ENCODE results near the gene SLC39A5.
A peak's percentile ranks its signal among the peaks of the same experiment; 100 is the strongest.

SLC39A5 gene

GRCh38 chr12:56213878-56214277, 16.0 kb upstream of the SLC39A5 start:
- no peak overlapping the region for H3K9ac ChIP-seq (ENCODE audit: low read length in 2 of 2)
- no peaks in the 10 kb centered on the region for H3K9me3 ChIP-seq (ENCODE audit: control insufficient read depth in 2 of 2, low read length in 2 of 2)
- no peak overlapping the region for H3K27ac ChIP-seq (ENCODE audit: low read length)
- H3K36me3 ChIP-seq (ENCODE audit: control insufficient read depth in 2 of 2, insufficient read depth in 2 of 2, low read length in 2 of 2) = peaks cover 48 to 49% of the 10 kb centered on the region in 2 donors
- H3K4me3 ChIP-seq (ENCODE audit: low read length in 2 of 2) = no peak overlapping the region
- H3K4me1 ChIP-seq (ENCODE audit: control insufficient read depth, insufficient read depth, low read length) = no peaks in the 10 kb centered on the region
- no peaks in the 10 kb centered on the region for H3K27me3 ChIP-seq (ENCODE audit: control insufficient read depth in 1 of 2, insufficient read depth in 2 of 2, low read length in 2 of 2)

DNA sequence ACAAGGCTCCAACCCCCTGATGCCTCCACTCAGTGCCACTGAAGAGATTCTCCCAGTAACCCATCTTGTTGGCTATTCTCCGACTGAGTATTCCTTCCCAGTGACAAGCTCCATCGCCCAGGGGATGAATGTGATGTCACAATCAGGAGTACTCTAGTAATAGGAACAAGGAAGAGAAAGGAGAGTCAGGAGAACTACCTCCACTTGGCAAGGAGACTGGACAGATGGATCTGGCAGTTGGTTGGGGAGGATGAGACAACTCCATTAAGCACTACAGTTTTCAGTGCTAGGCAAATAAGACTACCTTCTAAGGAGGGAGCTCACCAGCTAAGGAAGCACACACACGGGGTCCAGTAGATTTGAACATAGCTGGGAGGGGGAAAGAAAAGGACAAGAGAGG, 13.4 kb upstream of the SLC39A5 start:
- H3K4me3 ChIP-seq (ENCODE audit: low read length in 2 of 2) = no peak overlapping the region
- H3K9me3 ChIP-seq (ENCODE audit: control insufficient read depth in 2 of 2, low read length in 2 of 2) = no peaks in the 10 kb centered on the region
- H3K36me3 ChIP-seq (ENCODE audit: control insufficient read depth in 2 of 2, insufficient read depth in 2 of 2, low read length in 2 of 2) = peaks cover 37% of the 10 kb centered on the region in 2 donors
- no peaks in the 10 kb centered on the region for H3K27me3 ChIP-seq (ENCODE audit: control insufficient read depth in 1 of 2, insufficient read depth in 2 of 2, low read length in 2 of 2)
- no peak overlapping the region for H3K27ac ChIP-seq (ENCODE audit: low read length)
- peaks cover 17% of the 10 kb centered on the region for H3K4me1 ChIP-seq (ENCODE audit: control insufficient read depth, insufficient read depth, low read length)
- H3K9ac ChIP-seq (ENCODE audit: low read length in 2 of 2) = peak overlapping the region in 1 of 2 donors; percentile 5

DNA sequence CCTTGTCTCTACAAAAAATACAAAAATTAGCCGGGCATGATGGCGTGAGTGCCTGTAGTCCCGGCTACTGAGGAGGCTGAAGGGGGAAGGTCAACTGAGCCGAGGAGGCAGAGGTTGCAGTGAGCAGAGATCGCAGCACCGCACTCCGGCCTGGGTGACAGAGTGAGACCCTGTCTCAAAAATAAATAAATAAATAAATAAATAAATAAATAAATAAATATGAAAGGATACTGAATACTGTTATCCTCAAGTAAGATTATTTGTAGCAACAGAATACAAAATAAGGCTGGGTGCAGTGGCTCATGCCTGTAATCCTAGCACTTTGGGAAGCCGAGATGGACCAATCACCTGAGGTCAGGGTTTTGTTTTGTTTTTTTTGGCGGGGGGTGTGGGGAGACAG, 10.0 kb upstream of the SLC39A5 start:
- peaks cover 41% of the 10 kb centered on the region for H3K4me1 ChIP-seq (ENCODE audit: control insufficient read depth, insufficient read depth, low read length)
- peaks cover 11 to 12% of the 10 kb centered on the region in 2 donors for H3K36me3 ChIP-seq (ENCODE audit: control insufficient read depth in 2 of 2, insufficient read depth in 2 of 2, low read length in 2 of 2)
- no peak overlapping the region for H3K27ac ChIP-seq (ENCODE audit: low read length)
- no peaks in the 10 kb centered on the region for H3K9me3 ChIP-seq (ENCODE audit: control insufficient read depth in 2 of 2, low read length in 2 of 2)
- no peak overlapping the region for H3K9ac ChIP-seq (ENCODE audit: low read length in 2 of 2)
- no peak overlapping the region for H3K4me3 ChIP-seq (ENCODE audit: low read length in 2 of 2)
- no peaks in the 10 kb centered on the region for H3K27me3 ChIP-seq (ENCODE audit: control insufficient read depth in 1 of 2, insufficient read depth in 2 of 2, low read length in 2 of 2)

DNA sequence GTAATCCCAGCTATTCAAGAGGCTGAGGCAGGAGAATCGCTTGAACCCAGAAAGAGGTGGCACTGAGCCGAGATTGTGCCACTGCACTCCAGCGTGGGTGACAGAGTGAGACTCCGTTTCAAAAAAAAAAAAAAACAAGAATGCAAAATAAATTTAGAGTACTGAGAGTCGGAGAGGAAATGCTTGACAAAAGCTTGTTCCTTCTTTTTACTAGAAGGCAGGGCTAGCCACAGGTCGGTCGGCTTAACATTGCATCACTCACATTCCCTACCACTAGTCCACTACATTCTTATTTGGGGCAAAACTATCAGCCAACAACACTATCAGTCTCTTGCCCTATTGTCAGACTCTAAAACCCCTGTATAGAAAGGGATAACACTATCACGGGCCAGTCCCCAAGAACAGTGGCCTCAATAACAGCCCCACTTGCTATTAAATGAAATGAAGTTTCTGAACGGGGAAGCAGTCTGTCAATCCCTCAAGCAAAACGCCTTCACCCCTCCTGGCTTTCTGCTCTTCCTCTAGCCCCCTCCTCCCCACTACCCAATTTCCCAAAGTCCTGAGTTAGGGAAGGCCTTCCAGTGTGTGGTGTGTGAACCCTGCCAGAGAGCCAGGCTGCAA, 9.1 kb upstream of the SLC39A5 start:
- Histone ChIP-seq H3K9me3 (ENCODE audit: control insufficient read depth in 2 of 2, low read length in 2 of 2) (no peaks in the 10 kb centered on the region), H3K9ac (ENCODE audit: low read length in 2 of 2) (peak overlapping the region; percentile 92 to 93), H3K27me3 (ENCODE audit: control insufficient read depth in 1 of 2, insufficient read depth in 2 of 2, low read length in 2 of 2) (no peaks in the 10 kb centered on the region), H3K4me3 (ENCODE audit: low read length in 2 of 2) (peak overlapping the region; percentile 85 to 87), H3K27ac (ENCODE audit: low read length) (peak overlapping the region; percentile 97), H3K4me1 (ENCODE audit: control insufficient read depth, insufficient read depth, low read length) (peaks cover 46% of the 10 kb centered on the region), H3K36me3 (ENCODE audit: control insufficient read depth in 2 of 2, insufficient read depth in 2 of 2, low read length in 2 of 2) (peaks cover 5 to 12% of the 10 kb centered on the region in 2 donors)

DNA sequence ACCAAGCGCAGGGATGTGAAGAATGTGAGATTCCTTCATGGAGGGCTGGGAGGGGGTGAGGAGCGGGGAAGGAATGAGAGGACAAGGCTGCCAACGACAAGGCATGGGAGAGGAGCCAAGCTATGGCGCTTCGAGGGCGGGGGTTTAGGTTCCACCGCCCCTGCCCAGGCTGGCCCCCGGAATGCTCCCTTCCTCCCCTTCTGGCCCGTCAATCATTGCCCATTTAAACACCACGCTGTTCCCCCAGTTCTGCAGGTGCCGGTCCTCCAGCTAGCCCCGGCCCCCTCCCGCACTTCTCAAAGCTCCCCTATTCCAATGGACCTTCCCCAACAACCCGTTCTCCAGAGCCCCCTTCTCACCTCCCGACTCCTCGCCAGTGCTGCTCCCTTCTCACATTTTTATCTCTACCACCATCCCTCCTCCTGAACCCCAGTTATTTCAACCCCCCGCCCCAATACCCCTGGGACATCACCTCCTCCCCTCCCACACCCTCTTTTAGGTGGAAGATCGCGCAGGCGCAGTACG, 8.6 kb upstream of the SLC39A5 start:
- no peaks in the 10 kb centered on the region for H3K9me3 ChIP-seq (ENCODE audit: control insufficient read depth in 2 of 2, low read length in 2 of 2)
- peaks cover 4 to 11% of the 10 kb centered on the region in 2 donors for H3K36me3 ChIP-seq (ENCODE audit: control insufficient read depth in 2 of 2, insufficient read depth in 2 of 2, low read length in 2 of 2)
- H3K4me1 ChIP-seq (ENCODE audit: control insufficient read depth, insufficient read depth, low read length) = peaks cover 46% of the 10 kb centered on the region
- H3K4me3 ChIP-seq (ENCODE audit: low read length in 2 of 2) = peak overlapping the region; percentile 85 to 87
- peak overlapping the region; percentile 97 for H3K27ac ChIP-seq (ENCODE audit: low read length)
- H3K9ac ChIP-seq (ENCODE audit: low read length in 2 of 2) = peak overlapping the region; percentile 92 to 93
- H3K27me3 ChIP-seq (ENCODE audit: control insufficient read depth in 1 of 2, insufficient read depth in 2 of 2, low read length in 2 of 2) = no peaks in the 10 kb centered on the region

DNA sequence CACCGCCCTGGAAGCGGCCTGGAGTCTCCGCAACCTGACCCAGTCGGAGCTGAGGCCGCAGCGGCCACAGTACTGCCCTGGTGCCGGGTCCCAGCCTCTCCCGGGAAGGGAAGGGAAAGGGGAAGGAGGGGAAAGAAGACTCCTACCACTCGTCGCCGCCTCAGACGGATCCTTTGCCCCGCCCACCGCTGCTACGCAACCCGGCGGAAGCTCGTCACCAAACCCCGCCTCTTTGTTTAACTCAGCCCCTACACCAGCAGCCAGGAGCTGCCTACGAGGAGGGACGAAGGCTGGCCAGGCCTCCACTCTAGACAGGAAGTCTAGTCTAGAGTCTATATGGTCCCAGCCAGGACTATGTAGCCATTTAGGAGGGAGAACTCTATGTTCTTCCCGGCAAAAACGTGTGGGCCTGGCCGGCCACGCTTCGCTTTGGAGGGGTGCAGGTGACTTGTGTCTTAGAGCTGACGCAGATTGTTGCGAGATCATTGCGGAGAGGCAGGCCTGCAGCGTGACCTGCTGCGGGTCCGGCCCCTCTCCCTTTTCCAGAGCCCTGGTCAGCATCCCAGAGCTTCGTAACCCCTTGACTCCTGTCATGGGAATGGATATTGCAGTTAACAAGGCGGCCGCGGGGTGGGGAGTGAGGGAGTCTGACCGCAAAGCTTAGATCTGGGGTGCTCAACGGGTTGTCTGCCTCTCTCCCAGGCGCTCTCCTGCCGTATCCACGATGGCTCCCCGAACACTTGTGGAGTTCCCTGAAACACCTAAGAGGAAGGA, 7.9 kb upstream of the SLC39A5 start, which contains the start of gene RNF41:
RNF41 (minus strand) TSS at position 166 of the 774 bp plus-strand sequence. CDS start 7,875 bp downstream, outside the sequence.
- no peaks in the 10 kb centered on the region for H3K27me3 ChIP-seq (ENCODE audit: control insufficient read depth in 1 of 2, insufficient read depth in 2 of 2, low read length in 2 of 2)
- H3K36me3 ChIP-seq (ENCODE audit: control insufficient read depth in 2 of 2, insufficient read depth in 2 of 2, low read length in 2 of 2) = peaks cover 0 to 7% of the 10 kb centered on the region in 2 donors
- peak within 1 kb of the TSS; percentile 92 to 93 for H3K9ac ChIP-seq (ENCODE audit: low read length in 2 of 2)
- peaks cover 46% of the 10 kb centered on the region for H3K4me1 ChIP-seq (ENCODE audit: control insufficient read depth, insufficient read depth, low read length)
- peak within 1 kb of the TSS; percentile 85 to 87 for H3K4me3 ChIP-seq (ENCODE audit: low read length in 2 of 2)
- peak within 1 kb of the TSS; percentile 97 for H3K27ac ChIP-seq (ENCODE audit: low read length)
- H3K9me3 ChIP-seq (ENCODE audit: control insufficient read depth in 2 of 2, low read length in 2 of 2) = no peaks in the 10 kb centered on the region

DNA sequence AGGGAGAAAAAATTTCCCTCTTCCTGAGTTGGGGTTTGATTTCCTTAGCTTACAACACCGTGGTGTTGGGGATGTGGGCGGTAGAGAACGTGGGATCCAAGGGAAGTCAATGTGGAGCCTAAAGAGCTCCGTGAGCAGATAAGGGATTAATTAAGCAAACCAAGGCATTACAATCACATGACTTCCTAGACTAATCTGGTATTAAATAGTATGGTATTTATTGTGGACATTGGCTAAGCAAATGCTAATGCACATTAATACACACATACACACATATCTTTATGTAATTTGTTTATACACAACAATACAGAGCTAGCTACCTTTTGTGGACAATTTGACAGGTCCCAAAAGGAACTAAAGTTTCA, 7.3 kb upstream of the SLC39A5 start:
- Histone ChIP-seq H3K9me3 (ENCODE audit: control insufficient read depth in 2 of 2, low read length in 2 of 2) (no peaks in the 10 kb centered on the region), H3K36me3 (ENCODE audit: control insufficient read depth in 2 of 2, insufficient read depth in 2 of 2, low read length in 2 of 2) (peaks cover 0 to 7% of the 10 kb centered on the region in 2 donors), H3K9ac (ENCODE audit: low read length in 2 of 2) (peak overlapping the region; percentile 92 to 93), H3K4me3 (ENCODE audit: low read length in 2 of 2) (peak overlapping the region; percentile 85 to 87), H3K27me3 (ENCODE audit: control insufficient read depth in 1 of 2, insufficient read depth in 2 of 2, low read length in 2 of 2) (no peaks in the 10 kb centered on the region), H3K27ac (ENCODE audit: low read length) (peak overlapping the region; percentile 97), H3K4me1 (ENCODE audit: control insufficient read depth, insufficient read depth, low read length) (peaks cover 46% of the 10 kb centered on the region)

GRCh38 chr12:56223571-56224101, 6.2 kb upstream of the SLC39A5 start:
- Histone ChIP-seq H3K4me1 (ENCODE audit: control insufficient read depth, insufficient read depth, low read length) (peaks cover 46% of the 10 kb centered on the region), H3K9me3 (ENCODE audit: control insufficient read depth in 2 of 2, low read length in 2 of 2) (no peaks in the 10 kb centered on the region), H3K27ac (ENCODE audit: low read length) (peak overlapping the region; percentile 84), H3K36me3 (ENCODE audit: control insufficient read depth in 2 of 2, insufficient read depth in 2 of 2, low read length in 2 of 2) (peaks cover 0 to 7% of the 10 kb centered on the region in 2 donors), H3K27me3 (ENCODE audit: control insufficient read depth in 1 of 2, insufficient read depth in 2 of 2, low read length in 2 of 2) (no peaks in the 10 kb centered on the region), H3K9ac (ENCODE audit: low read length in 2 of 2) (peak overlapping the region; percentile 55 to 74), H3K4me3 (ENCODE audit: low read length in 2 of 2) (peak overlapping the region; percentile 72 to 84)

DNA sequence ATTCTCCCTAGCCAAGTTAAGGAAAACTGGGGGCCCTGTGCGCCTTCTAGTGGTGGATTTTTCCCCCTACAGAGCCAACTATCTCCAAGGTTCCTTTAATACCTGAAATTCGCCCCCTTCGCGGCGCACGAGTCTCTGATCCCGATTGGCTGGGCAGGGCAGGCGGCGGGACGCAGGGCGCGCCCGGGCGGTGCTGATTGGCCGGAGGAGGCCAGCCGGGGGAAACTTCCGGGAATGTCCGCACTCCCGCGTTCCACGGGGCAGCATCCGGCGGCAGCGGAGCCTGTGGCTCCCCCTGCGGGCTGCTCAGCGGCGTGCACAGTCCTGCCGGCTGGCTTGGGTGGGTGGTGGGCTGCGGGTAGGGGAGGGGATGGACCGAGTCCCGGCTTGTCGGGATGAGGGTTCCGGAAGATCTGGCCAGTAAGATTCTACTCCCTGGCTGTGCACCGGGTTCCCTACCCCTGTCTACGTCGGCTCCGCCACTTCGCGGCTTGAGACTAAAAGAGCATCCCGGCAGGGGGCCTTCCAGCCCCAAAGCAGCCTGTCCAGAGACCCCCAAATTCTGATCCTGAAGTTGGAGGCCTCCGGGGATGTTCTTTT, 5.6 kb upstream of the SLC39A5 start, which contains the start of gene NABP2:
NABP2 (plus strand) TSS at position 241 of the 600 bp plus-strand sequence. CDS start 515 bp downstream, outside the sequence.
- Histone ChIP-seq H3K9ac (ENCODE audit: low read length in 2 of 2) (peak within 1 kb of the TSS; percentile 81 to 88), H3K27me3 (ENCODE audit: control insufficient read depth in 1 of 2, insufficient read depth in 2 of 2, low read length in 2 of 2) (no peaks in the 10 kb centered on the region), H3K9me3 (ENCODE audit: control insufficient read depth in 2 of 2, low read length in 2 of 2) (no peaks in the 10 kb centered on the region), H3K4me3 (ENCODE audit: low read length in 2 of 2) (peak within 1 kb of the TSS; percentile 84 to 89), H3K36me3 (ENCODE audit: control insufficient read depth in 2 of 2, insufficient read depth in 2 of 2, low read length in 2 of 2) (peaks cover 0 to 9% of the 10 kb centered on the region in 2 donors), H3K4me1 (ENCODE audit: control insufficient read depth, insufficient read depth, low read length) (peaks cover 46% of the 10 kb centered on the region), H3K27ac (ENCODE audit: low read length) (peak within 1 kb of the TSS; percentile 84)

GRCh38 chr12:56224954-56225353, 4.9 kb upstream of the SLC39A5 start:
- Histone ChIP-seq H3K36me3 (ENCODE audit: control insufficient read depth in 2 of 2, insufficient read depth in 2 of 2, low read length in 2 of 2) (peaks cover 0 to 10% of the 10 kb centered on the region in 2 donors), H3K4me1 (ENCODE audit: control insufficient read depth, insufficient read depth, low read length) (peaks cover 40% of the 10 kb centered on the region), H3K4me3 (ENCODE audit: low read length in 2 of 2) (peak overlapping the region; percentile 84 to 89), H3K9ac (ENCODE audit: low read length in 2 of 2) (peak overlapping the region; percentile 81 to 88), H3K27ac (ENCODE audit: low read length) (peak overlapping the region; percentile 84), H3K9me3 (ENCODE audit: control insufficient read depth in 2 of 2, low read length in 2 of 2) (no peaks in the 10 kb centered on the region), H3K27me3 (ENCODE audit: control insufficient read depth in 1 of 2, insufficient read depth in 2 of 2, low read length in 2 of 2) (no peaks in the 10 kb centered on the region)

Measured in stomach smooth muscle (tissue), 2 donors.